ENCODE data around the gene SLC34A2.

DNA sequence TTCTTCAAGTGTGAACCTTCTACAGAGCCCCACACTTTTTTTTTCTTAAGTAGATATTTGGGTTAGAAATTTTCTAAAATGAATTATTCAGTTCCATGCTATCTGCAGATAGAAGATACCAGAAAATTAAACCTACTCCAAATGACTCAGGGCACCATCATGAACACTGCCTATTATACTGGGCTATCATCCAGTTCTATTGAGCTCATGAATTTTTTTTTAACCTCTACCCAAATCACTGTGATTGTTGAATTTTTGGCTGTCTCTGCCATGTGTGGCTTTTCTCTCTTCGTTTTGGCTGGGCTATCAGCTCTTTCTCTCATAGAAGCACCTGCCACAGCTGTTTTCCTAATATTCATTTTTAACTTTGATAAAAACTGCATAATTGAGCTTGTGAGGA, 31.0 kb upstream of the SLC34A2 start:
- TF ChIP-seq, protein P1, sequence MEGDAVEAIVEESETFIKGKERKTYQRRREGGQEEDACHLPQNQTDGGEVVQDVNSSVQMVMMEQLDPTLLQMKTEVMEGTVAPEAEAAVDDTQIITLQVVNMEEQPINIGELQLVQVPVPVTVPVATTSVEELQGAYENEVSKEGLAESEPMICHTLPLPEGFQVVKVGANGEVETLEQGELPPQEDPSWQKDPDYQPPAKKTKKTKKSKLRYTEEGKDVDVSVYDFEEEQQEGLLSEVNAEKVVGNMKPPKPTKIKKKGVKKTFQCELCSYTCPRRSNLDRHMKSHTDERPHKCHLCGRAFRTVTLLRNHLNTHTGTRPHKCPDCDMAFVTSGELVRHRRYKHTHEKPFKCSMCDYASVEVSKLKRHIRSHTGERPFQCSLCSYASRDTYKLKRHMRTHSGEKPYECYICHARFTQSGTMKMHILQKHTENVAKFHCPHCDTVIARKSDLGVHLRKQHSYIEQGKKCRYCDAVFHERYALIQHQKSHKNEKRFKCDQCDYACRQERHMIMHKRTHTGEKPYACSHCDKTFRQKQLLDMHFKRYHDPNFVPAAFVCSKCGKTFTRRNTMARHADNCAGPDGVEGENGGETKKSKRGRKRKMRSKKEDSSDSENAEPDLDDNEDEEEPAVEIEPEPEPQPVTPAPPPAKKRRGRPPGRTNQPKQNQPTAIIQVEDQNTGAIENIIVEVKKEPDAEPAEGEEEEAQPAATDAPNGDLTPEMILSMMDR (IDR thresholded peaks at IDR 0.05 in 2 of 3, conservative IDR thresholded peaks at IDR 0.05 in 1 of 3; ENCODE audit: control insufficient read depth in 2 of 3, extremely low read depth in 1 of 3, insufficient read depth in 1 of 3, low read depth in 3 of 3, low read length in 3 of 3), result no peak
- no peak for TF ChIP-seq SP1 (IDR thresholded peaks at IDR 0.05; ENCODE audit: low read depth, low read length)
